Dermis blood vessel endothelial cell (primary cell): ENCODE data around the gene SRPK3. TPM values are rescaled to one million over a fixed set of nuclear protein-coding genes. Genes with fewer than 3 reads are reported as not detected.

Experiments
- total RNA-seq: library from RNA; depleted of rRNA; stranded (reverse); fragments of >200 nt; gene quantifications from 2 replicates; pipeline ENCODE4 v1.2.3, GENCODE V29; 2014

Gene SRPK3
- total RNA-seq, 1 donor from 2014 or later, result under 0.01 TPM

Other genes with a start within 250 kb of the SRPK3 start
- 27.0 and 42.4 TPM in 2 replicates for gene CCNQ, start 181.9 kb upstream of the SRPK3 start, total RNA-seq
- gene DUSP9, start 133.8 kb upstream of the SRPK3 start, total RNA-seq, result 0.05 and 0.17 TPM in 2 replicates
- gene PNCK, start 107.2 kb upstream of the SRPK3 start, total RNA-seq, result not detected in 2 replicates
- gene SLC6A8, start 93.1 kb upstream of the SRPK3 start, total RNA-seq, result 3.3 and 4.6 TPM in 2 replicates
- 303 and 321 TPM in 2 replicates for gene BCAP31, start 56.7 kb upstream of the SRPK3 start, total RNA-seq
- 10.0 and 16.6 TPM in 2 replicates for gene ABCD1, start 56.2 kb upstream of the SRPK3 start, total RNA-seq
- gene PLXNB3, start 16.8 kb upstream of the SRPK3 start, total RNA-seq, result 5.1 and 14.1 TPM in 2 replicates
- gene IDH3G, start 13.3 kb downstream of the SRPK3 start, total RNA-seq, result 35.1 and 63.9 TPM in 2 replicates
- gene SSR4, start 13.6 kb downstream of the SRPK3 start, total RNA-seq, result 75.9 and 143 TPM in 2 replicates
- 0.23 and 0.68 TPM in 2 replicates for gene PDZD4, start 49.5 kb downstream of the SRPK3 start, total RNA-seq
- 1.1 and 2.4 TPM in 2 replicates for gene L1CAM, start 105.1 kb downstream of the SRPK3 start, total RNA-seq
- gene AVPR2, start 123.6 kb downstream of the SRPK3 start, total RNA-seq, result 4.7 and 6.3 TPM in 2 replicates
- 16.0 and 27.2 TPM in 2 replicates for gene ARHGAP4, start 145.2 kb downstream of the SRPK3 start, total RNA-seq
- 70.6 and 88.2 TPM in 2 replicates for gene NAA10, start 154.0 kb downstream of the SRPK3 start, total RNA-seq
- gene RENBP, start 163.6 kb downstream of the SRPK3 start, total RNA-seq, result 12.1 and 27.4 TPM in 2 replicates
- 15.3 and 48.9 TPM in 2 replicates for gene HCFC1, start 190.8 kb downstream of the SRPK3 start, total RNA-seq
- 6.0 and 6.5 TPM in 2 replicates for gene TMEM187, start 191.7 kb downstream of the SRPK3 start, total RNA-seq
- 53.8 and 81.9 TPM in 2 replicates for gene IRAK1, start 238.9 kb downstream of the SRPK3 start, total RNA-seq